ENCODE results near the gene TMEM114.

Gene TMEM114

GRCh38 chr16:8589900-8590688 is at the start of gene TMEM114:
TSS of gene TMEM114 (minus strand) at chr16:8590511. CDS start at chr16:8589838, 673 bp downstream.
- no peak within 1 kb of the TSS for H3K4me3 ChIP-seq (ENCODE audit: low read depth, low read length)
- TF ChIP-seq, protein P1, sequence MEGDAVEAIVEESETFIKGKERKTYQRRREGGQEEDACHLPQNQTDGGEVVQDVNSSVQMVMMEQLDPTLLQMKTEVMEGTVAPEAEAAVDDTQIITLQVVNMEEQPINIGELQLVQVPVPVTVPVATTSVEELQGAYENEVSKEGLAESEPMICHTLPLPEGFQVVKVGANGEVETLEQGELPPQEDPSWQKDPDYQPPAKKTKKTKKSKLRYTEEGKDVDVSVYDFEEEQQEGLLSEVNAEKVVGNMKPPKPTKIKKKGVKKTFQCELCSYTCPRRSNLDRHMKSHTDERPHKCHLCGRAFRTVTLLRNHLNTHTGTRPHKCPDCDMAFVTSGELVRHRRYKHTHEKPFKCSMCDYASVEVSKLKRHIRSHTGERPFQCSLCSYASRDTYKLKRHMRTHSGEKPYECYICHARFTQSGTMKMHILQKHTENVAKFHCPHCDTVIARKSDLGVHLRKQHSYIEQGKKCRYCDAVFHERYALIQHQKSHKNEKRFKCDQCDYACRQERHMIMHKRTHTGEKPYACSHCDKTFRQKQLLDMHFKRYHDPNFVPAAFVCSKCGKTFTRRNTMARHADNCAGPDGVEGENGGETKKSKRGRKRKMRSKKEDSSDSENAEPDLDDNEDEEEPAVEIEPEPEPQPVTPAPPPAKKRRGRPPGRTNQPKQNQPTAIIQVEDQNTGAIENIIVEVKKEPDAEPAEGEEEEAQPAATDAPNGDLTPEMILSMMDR (IDR thresholded peaks at IDR 0.05; ENCODE audit: borderline replicate concordance, insufficient read depth, low read depth, low read length): no peak

DNA sequence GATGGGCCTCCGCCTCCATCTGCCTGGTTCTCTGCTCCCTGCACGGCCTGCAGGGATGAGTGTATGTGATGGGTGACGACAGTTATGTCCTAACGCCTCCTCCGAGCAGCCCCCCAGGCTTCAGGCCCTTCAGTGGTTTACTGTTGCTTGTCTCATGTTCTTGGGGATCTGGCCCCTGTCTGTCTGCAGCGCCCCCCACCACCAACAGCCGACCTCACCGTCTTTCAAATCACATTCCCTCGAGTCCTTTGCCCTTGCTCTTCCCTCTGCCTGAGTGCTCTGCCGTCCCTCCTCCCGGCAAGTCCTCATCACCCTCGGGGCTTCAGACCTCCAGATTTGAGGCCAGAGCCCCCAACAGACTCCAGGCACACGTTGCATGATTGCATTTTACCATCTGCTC is 49.4 kb upstream of the TMEM114 start:
- H3K4me3 ChIP-seq (ENCODE audit: low read depth, low read length): no peak overlapping the region
- TF ChIP-seq, protein P1 (IDR thresholded peaks at IDR 0.05; ENCODE audit: borderline replicate concordance, insufficient read depth, low read depth, low read length): no peak

GRCh38 chr16:8634991-8635736 is 44.9 kb upstream of the TMEM114 start:
- no peak overlapping the region for H3K4me3 ChIP-seq (ENCODE audit: low read depth, low read length)
- TF ChIP-seq, protein P1 (IDR thresholded peaks at IDR 0.05; ENCODE audit: borderline replicate concordance, insufficient read depth, low read depth, low read length): peak; percentile 36; the same call in 1 of the 2 replicates

- TF ChIP-seq, protein P1 (IDR thresholded peaks at IDR 0.05; ENCODE audit: borderline replicate concordance, insufficient read depth, low read depth, low read length): no peak
Observed at GRCh38 chr16:8632675-8633182, 42.4 kb upstream of the TMEM114 start.

DNA sequence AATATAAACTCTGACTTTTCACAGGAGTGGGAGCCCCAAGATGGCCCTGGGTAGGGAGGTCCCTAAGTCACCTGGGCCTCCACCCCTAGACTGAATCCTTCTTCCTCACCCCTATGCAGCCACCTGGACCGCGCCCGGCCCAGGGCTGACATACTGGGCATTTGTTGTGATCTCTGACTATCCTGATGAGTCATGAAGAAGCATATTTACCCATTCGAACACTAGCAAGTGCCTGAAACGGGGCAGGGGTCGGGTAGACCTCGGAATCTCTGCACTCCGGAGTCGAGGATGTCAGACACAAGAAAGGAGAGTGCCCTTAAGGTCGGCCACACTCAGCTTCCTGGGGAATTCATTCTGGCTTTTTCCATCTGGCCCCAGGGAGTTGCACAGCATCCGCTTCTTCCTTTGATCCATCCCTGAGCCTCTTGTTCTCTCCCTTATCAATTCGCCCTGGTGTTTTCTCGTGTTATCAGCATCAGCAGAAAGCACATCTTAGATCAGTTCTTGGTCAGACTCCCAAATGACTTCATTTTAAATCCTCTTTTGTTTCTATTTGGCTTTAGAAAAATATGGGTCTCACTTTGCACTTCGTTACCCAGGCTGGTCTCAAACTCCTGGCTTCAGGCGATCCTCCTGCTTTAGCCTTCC is 41.6 kb upstream of the TMEM114 start:
- TF ChIP-seq, protein P1 (IDR thresholded peaks at IDR 0.05; ENCODE audit: borderline replicate concordance, insufficient read depth, low read depth, low read length): no peak
- H3K4me3 ChIP-seq (ENCODE audit: low read depth, low read length): no peak overlapping the region

More at GRCh38 chr16:8632675-8633182, 42.4 kb upstream of the TMEM114 start:
- H3K4me3 ChIP-seq (ENCODE audit: low read depth, low read length): no peak overlapping the region

GRCh38 chr16:8631373-8631772 is 41.1 kb upstream of the TMEM114 start:
- TF ChIP-seq, protein P1 (IDR thresholded peaks at IDR 0.05; ENCODE audit: borderline replicate concordance, insufficient read depth, low read depth, low read length): no peak
- H3K4me3 ChIP-seq (ENCODE audit: low read depth, low read length): no peak overlapping the region
